H9 (cell line): ENCODE results near the gene NFKBIZ. TPM values are rescaled to one million over a fixed set of nuclear protein-coding genes. Genes with fewer than 3 reads are reported as not detected.

Experiments used
- DNase-seq: peaks from one replicate; pipeline ENCODE4 v3.0.0-alpha.2; 2017
- H2AFZ ChIP-seq: one replicate; pipeline ENCODE4 v1.6.1; 2013; ENCODE audit warnings: mild to moderate bottlenecking, low read length, control low read depth, moderate library complexity
- H2AK5ac ChIP-seq: 2 replicates; pipeline ENCODE4 v1.6.1; 2013; ENCODE audit warnings: low read length, control low read depth, mixed read lengths; ENCODE audit not compliant: insufficient read length
- H2BK120ac ChIP-seq: one replicate; pipeline ENCODE4 v1.6.1; 2013; ENCODE audit warnings: low read depth, mild to moderate bottlenecking, low read length, control low read depth, inconsistent platforms; ENCODE audit not compliant: poor library complexity, severe bottlenecking
- H2BK12ac ChIP-seq: 2 replicates; pipeline ENCODE4 v1.6.1; 2013; ENCODE audit warnings: low read length, control low read depth, mixed read lengths, low read depth; ENCODE audit not compliant: insufficient read length
- H2BK15ac ChIP-seq: 2 replicates; pipeline ENCODE4 v1.6.1; 2013; ENCODE audit warnings: low read depth, low read length, control low read depth
- H2BK20ac ChIP-seq: one replicate; pipeline ENCODE4 v1.6.1; 2013; ENCODE audit warnings: low read depth, mild to moderate bottlenecking, low read length, control low read depth, inconsistent platforms; ENCODE audit not compliant: poor library complexity, severe bottlenecking
- H2BK5ac ChIP-seq: 2 replicates; pipeline ENCODE4 v1.6.1; 2013; ENCODE audit warnings: low read length, control low read depth, mixed read lengths; ENCODE audit not compliant: insufficient read length
- H3K14ac ChIP-seq: 2 replicates; pipeline ENCODE4 v1.6.1; 2013; ENCODE audit warnings: low read length, control low read depth; ENCODE audit not compliant: insufficient read depth
- H3K18ac ChIP-seq: 2 replicates; pipeline ENCODE4 v1.6.1; 2013; ENCODE audit warnings: low read depth, mild to moderate bottlenecking, mixed read lengths, low read length, control low read depth; ENCODE audit not compliant: insufficient read length
- H3K23ac ChIP-seq: 2 replicates; pipeline ENCODE4 v1.6.1; 2013; ENCODE audit warnings: low read length, control low read depth, mixed read lengths, low read depth; ENCODE audit not compliant: insufficient read length
- H3K23me2 ChIP-seq: 2 replicates; pipeline ENCODE4 v1.6.1; 2013; ENCODE audit warnings: low read depth, mild to moderate bottlenecking, mixed read lengths, low read length, control low read depth; ENCODE audit not compliant: insufficient read length, poor library complexity, severe bottlenecking
- H3K27ac ChIP-seq: 2 replicates; pipeline ENCODE4 v1.5.1; 2013; ENCODE audit warnings: low read length, control low read depth, mixed read lengths, low read depth; ENCODE audit not compliant: insufficient read length
- H3K27me3 ChIP-seq: 2 replicates; pipeline ENCODE4 v1.6.1; 2013; ENCODE audit warnings: low read length, control low read depth, inconsistent platforms; ENCODE audit not compliant: insufficient read depth
- H3K4ac ChIP-seq: 2 replicates; pipeline ENCODE4 v1.6.1; 2013; ENCODE audit warnings: low read depth, mild to moderate bottlenecking, control low read depth, inconsistent platforms, low read length, moderate library complexity
- H3K4me1 ChIP-seq: 2 replicates; pipeline ENCODE4 v1.6.1; 2013; ENCODE audit warnings: low read length, control low read depth, inconsistent platforms; ENCODE audit not compliant: insufficient read depth
- H3K4me2 ChIP-seq: 2 replicates; pipeline ENCODE4 v1.6.1; 2013; ENCODE audit warnings: low read length, control low read depth, mixed read lengths; ENCODE audit not compliant: insufficient read length, insufficient read depth
- H3K56ac ChIP-seq: 2 replicates; pipeline ENCODE4 v1.6.1; 2013; ENCODE audit warnings: low read depth, mild to moderate bottlenecking, mixed read lengths, low read length, control low read depth; ENCODE audit not compliant: insufficient read length
- H3K79me1 ChIP-seq: 2 replicates; pipeline ENCODE4 v1.6.1; 2013; ENCODE audit warnings: low read depth, mild to moderate bottlenecking, moderate library complexity, low read length, control low read depth, inconsistent platforms; ENCODE audit not compliant: insufficient read depth, poor library complexity, severe bottlenecking
- H3K79me2 ChIP-seq: 2 replicates; pipeline ENCODE4 v1.6.1; 2013; ENCODE audit warnings: low read length, control low read depth, inconsistent platforms; ENCODE audit not compliant: insufficient read depth
- H3K9ac ChIP-seq: 2 replicates; pipeline ENCODE4 v1.6.1; 2013; ENCODE audit warnings: low read length, control low read depth, mixed read lengths; ENCODE audit not compliant: insufficient read length; ENCODE audit errors: extremely low read depth
- H3K9me3 ChIP-seq: one replicate; pipeline ENCODE4 v1.6.1; 2013; ENCODE audit warnings: low read depth, low read length, inconsistent platforms; ENCODE audit not compliant: control insufficient read depth
- H3T11ph ChIP-seq: one replicate; pipeline ENCODE4 v1.6.1; 2013; ENCODE audit warnings: mild to moderate bottlenecking, low read length, control low read depth, inconsistent platforms
- H4K20me1 ChIP-seq: one replicate; pipeline ENCODE4 v1.6.1; 2013; ENCODE audit not compliant: control insufficient read depth, insufficient read length, insufficient read depth
- H4K5ac ChIP-seq: 2 replicates; pipeline ENCODE4 v1.6.1; 2013; ENCODE audit warnings: low read depth, mild to moderate bottlenecking, mixed read lengths, low read length, control low read depth; ENCODE audit not compliant: insufficient read length
- H4K8ac ChIP-seq: replicated peaks from 2 replicates; pipeline ENCODE4 v1.6.1; 2013; ENCODE audit warnings: low read length, control low read depth, mixed read lengths, low read depth; ENCODE audit not compliant: insufficient read length
- H4K91ac ChIP-seq: 2 replicates; pipeline ENCODE4 v1.6.1; 2013; ENCODE audit warnings: low read depth, mild to moderate bottlenecking, moderate library complexity, mixed read lengths, low read length, control low read depth; ENCODE audit not compliant: insufficient read length
- H3K27ac Mint-ChIP-seq, 3 experiments: 2 replicates in 2 of 3; 3 replicates in 1 of 3; pipeline ENCODE4 v1.8.0; 2020 to 2021; ENCODE audit warnings: mixed read lengths in 3 of 3, mild to moderate bottlenecking in 1 of 3, moderate library complexity in 1 of 3
- H3K27me3 Mint-ChIP-seq: 2 replicates; pipeline ENCODE4 v1.8.0; 2021; ENCODE audit warnings: low read depth, mild to moderate bottlenecking, moderate library complexity, mixed read lengths
- H3K36me3 Mint-ChIP-seq, 3 experiments: 2 replicates in 2 of 3; 3 replicates in 1 of 3; pipeline ENCODE4 v1.8.0; 2020 to 2021; ENCODE audit warnings: low read depth in 3 of 3, mixed read lengths in 3 of 3; ENCODE audit not compliant: insufficient read depth in 1 of 3
- H3K4me1 Mint-ChIP-seq, 2 experiments: 2 replicates each; pipeline ENCODE4 v1.8.0; 2020; ENCODE audit warnings: mixed read lengths in 2 of 2
- H3K4me3 Mint-ChIP-seq, 2 experiments: 2 replicates in 1 of 2; 3 replicates in 1 of 2; pipeline ENCODE4 v1.8.0; 2020 to 2021; ENCODE audit warnings: mild to moderate bottlenecking in 2 of 2, mixed read lengths in 2 of 2, moderate library complexity in 1 of 2
- H3K9me3 Mint-ChIP-seq, 2 experiments: 2 replicates in 1 of 2; 3 replicates in 1 of 2; pipeline ENCODE4 v1.8.0; 2020; ENCODE audit warnings: mild to moderate bottlenecking in 2 of 2, mixed read lengths in 2 of 2, moderate library complexity in 1 of 2
- WGBS: extraction: QIAGEN DNeasy Blood & Tissue Kit; methylation state at CpG from one replicate; pipeline ENCODE4 v1.1.7; 2013; ENCODE audit warnings: missing lambda C conversion rate, low lambda C conversion rate, mixed read lengths; ENCODE audit not compliant: insufficient read length; ENCODE audit errors: extremely low coverage; 5-methylcytosine and 5-hydroxymethylcytosine counted together
- total RNA-seq: library from RNA; stranded (reverse); gene quantifications from 2 replicates; pipeline ENCODE4 v1.2.1, GENCODE V29; 2021
- TF ChIP-seq, protein P1 (sequence below): fragments of 200-600 bp; sonication (generic); conservative IDR thresholded peaks from 3 replicates; pipeline ENCODE4 v1.8.0; 2021; ENCODE audit warnings: antibody characterized with exemption, mild to moderate bottlenecking

Gene NFKBIZ
- total RNA-seq, 1 experiment from 2014 or later = 11.1 TPM

DNA sequence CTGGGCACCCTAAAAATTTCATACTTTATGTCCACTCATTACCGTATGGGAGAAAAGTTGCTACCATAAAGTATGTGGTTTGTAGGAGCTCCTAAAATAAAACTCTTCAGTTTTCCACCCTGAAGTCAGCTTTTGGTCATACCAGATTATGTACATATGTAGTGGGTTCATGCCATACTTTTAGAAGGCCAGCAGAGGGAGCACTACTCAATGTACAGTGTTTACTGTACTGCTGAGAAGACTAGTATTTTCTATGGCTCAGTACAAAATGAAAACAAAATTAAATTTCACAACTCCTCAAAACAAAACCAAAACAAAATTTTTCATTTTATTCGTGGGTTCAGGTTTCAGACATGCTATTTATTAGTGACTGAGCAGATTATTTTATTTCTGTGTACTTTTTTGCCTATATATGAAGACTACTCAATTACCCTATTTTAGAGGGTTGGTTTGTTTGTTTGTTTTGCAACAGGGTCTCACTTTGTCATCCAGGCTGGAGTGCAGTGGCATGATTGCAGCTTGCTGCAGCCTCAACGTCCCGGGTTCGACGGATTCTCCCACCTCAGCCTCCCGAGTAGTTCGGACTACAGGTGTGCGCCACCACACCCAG lies 46.0 kb upstream of the NFKBIZ start:
- H4K5ac ChIP-seq = no peak overlapping the region
- no peak overlapping the region for H2BK5ac ChIP-seq
- no peak for DNase-seq

More for the DNA sequence above, 46.0 kb upstream of the NFKBIZ start:
- Histone ChIP-seq H3K14ac (no peak overlapping the region), H4K20me1 (no peaks in the 10 kb centered on the region), H3K18ac (no peak overlapping the region), H3K27ac (no peak overlapping the region), H4K8ac (no peak overlapping the region), H3K23me2 (no peaks in the 10 kb centered on the region), H3T11ph (no peak overlapping the region), H3K9ac (no peak overlapping the region), H2BK12ac (no peak overlapping the region), H3K79me2 (no peaks in the 10 kb centered on the region), H2BK20ac (no peak overlapping the region), H2BK120ac (no peak overlapping the region), H2AFZ (no peak overlapping the region), H3K23ac (no peak overlapping the region), H3K4me1 (0 out of 2 replicates have a peak, but pooled peaks cover 2% of the 10 kb centered on the region), H2BK15ac (no peak overlapping the region), H2AK5ac (no peak overlapping the region), H3K56ac (no peak overlapping the region), H3K4ac (no peak overlapping the region), H3K27me3 (no peaks in the 10 kb centered on the region), H3K9me3 (no peaks in the 10 kb centered on the region), H3K4me2 (no peak overlapping the region), H4K91ac (no peak overlapping the region), H3K79me1 (no peaks in the 10 kb centered on the region)
- Mint-ChIP-seq H3K27me3 (no peaks in the 10 kb centered on the region), H3K4me1 (peaks cover 13% of the 10 kb centered on the region in 2 experiments), H3K27ac (no peak overlapping the region), H3K9me3 (no peaks in the 10 kb centered on the region), H3K36me3 (peaks cover 14 to 27% (median 26%) of the 10 kb centered on the region in 3 experiments; a peak in 6 of 7 replicates), H3K4me3 (no peak overlapping the region)
- TF ChIP-seq, protein P1, sequence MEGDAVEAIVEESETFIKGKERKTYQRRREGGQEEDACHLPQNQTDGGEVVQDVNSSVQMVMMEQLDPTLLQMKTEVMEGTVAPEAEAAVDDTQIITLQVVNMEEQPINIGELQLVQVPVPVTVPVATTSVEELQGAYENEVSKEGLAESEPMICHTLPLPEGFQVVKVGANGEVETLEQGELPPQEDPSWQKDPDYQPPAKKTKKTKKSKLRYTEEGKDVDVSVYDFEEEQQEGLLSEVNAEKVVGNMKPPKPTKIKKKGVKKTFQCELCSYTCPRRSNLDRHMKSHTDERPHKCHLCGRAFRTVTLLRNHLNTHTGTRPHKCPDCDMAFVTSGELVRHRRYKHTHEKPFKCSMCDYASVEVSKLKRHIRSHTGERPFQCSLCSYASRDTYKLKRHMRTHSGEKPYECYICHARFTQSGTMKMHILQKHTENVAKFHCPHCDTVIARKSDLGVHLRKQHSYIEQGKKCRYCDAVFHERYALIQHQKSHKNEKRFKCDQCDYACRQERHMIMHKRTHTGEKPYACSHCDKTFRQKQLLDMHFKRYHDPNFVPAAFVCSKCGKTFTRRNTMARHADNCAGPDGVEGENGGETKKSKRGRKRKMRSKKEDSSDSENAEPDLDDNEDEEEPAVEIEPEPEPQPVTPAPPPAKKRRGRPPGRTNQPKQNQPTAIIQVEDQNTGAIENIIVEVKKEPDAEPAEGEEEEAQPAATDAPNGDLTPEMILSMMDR = peak; percentile 90
- no CpG with 5 or more reads among the region's 9 CpGs for WGBS
